Glomerular visceral epithelial cell (primary cell): ENCODE measurements around the gene PDE11A.
"Not testable (repeated sequence)": the region's sequence is repeated elsewhere in the genome, so short reads cannot be mapped to it uniquely, and the experiment has no call there.

Experiments used
- DNase-seq: peaks from one replicate; pipeline ENCODE4 v3.0.0-alpha.2; 2016; ENCODE audit errors: extremely low spot score

PDE11A gene

GRCh38 chr2:177883177-177883576, 189.4 kb downstream of the PDE11A start:
- DNase-seq, result no peak

DNA sequence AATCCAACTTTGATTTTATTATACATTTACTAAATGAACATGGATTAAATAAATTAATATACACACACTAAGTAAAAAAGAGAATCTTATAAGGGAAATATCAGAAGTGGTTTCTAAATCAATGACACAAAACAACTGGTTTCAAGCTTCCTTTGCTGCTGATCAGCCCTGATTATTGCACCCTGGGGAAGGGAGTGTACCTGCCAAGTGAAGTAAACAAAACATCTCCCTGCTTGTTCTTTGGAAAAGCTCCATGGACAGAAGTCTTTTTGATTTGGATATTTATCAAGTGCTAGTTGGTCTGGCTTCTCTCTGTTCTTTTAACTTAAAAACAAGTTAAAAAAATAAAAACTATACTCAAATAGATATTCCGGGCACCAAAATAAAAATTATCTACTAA, 190.1 kb downstream of the PDE11A start:
- no peak for DNase-seq

- DNase-seq, result no peak
Measured at GRCh38 chr2:177881921-177882320, 190.7 kb downstream of the PDE11A start.

GRCh38 chr2:177881008-177881747, 191.4 kb downstream of the PDE11A start:
- DNase-seq, result peak; percentile 3

GRCh38 chr2:177880285-177880684, 192.3 kb downstream of the PDE11A start:
- no peak for DNase-seq

DNA sequence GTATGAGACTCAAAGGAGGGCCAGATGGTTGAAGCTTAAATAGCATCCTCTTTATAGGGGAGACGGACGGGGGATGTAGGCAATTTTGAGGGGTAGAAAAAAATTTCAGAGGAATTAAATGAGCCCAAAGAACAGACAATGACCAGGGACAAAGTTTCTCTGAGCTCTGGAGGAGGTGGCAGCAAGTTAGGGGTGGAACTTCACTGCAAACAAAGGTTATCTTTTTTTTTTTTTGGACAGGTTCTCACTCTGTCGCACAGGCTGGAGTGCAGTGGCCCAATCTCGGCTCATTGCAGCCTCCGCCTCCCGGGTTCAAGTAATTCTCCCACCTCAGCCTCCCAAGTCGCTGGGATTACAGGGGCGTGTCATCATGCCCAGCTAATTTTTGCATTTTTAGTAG, 195.6 kb downstream of the PDE11A start:
- DNase-seq, result no peak

DNA sequence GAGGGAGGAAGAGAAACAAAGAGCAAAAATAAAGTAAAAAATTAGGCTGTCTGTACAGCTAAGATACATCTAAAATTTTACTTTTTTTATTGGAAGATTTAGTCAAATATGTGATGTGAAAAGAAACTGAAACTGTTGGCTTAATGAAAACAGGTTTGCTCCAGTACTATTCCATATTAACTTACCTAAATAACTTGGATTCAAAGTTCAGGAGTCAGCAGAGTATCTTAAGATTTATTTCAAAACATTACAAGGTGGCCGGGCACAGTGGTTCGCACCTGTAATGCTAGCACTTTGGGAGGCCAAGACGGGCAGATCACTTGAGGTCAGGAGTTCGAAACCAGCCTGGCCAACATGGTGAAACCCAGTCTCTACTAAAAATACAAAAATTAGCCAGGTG, 197.9 kb downstream of the PDE11A start:
- no peak for DNase-seq

DNA sequence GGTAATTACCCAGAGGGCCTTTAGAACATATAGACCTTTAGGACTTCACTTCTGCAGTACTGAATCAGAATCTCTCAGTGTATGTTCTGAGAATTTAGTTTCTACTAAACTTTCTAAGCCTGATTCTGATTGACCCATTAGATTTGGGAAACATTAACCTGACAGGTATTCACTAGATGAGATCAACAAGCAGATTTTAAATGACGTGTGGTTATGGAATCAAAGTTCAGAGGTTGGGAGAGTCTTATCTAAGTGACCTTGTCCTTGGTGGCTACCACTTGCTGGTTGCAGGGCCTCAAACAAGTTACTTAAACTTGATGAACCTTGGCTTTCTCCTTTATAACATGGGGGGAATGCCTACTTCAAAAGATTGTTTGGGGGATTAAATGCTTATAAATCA, 198.7 kb downstream of the PDE11A start:
- no peak for DNase-seq

GRCh38 chr2:177872286-177872685, 200.3 kb downstream of the PDE11A start:
- DNase-seq, result no peak

- DNase-seq, result no peak
Measured at GRCh38 chr2:177869912-177870311, 202.7 kb downstream of the PDE11A start.

DNA sequence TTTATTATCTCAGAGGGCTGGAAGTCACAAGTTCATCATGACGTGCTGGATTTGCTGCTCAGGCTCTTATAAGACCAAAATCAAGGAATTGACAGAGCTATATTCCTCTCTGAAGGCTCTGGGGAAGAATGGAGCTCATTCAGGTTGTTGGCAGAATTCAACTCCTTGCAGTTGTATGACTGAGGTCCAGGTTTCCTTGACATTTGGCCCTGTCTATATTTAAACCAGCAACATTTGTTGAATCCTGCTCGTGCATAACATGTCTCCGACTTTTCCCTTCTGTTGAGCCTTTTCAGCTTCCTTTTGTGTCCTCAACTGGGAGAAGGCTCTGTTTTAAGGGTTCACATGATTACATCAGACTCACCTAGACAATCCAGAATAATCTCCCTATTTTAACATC, 203.4 kb downstream of the PDE11A start:
- no peak for DNase-seq

DNA sequence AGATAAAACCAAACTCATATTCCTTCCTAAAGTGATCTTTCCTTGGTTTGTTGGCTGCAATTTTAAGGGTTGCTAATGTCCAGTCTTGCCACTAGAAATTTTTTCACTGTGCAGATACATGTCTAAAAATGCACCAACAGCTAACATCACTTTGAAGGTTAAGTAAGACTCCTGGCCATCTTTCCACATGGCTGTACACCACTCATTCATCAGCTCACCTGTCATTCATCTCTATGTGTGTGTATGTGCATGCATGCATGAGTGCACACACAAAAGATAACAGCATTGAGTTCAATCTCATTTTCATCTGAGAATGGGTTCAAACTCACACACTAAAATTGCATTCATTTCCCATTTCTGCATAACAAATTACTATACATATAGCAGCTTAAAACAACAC, 203.8 kb downstream of the PDE11A start:
- DNase-seq, result no peak

GRCh38 chr2:177857538-177857937, 215.0 kb downstream of the PDE11A start:
- no peak for DNase-seq

DNA sequence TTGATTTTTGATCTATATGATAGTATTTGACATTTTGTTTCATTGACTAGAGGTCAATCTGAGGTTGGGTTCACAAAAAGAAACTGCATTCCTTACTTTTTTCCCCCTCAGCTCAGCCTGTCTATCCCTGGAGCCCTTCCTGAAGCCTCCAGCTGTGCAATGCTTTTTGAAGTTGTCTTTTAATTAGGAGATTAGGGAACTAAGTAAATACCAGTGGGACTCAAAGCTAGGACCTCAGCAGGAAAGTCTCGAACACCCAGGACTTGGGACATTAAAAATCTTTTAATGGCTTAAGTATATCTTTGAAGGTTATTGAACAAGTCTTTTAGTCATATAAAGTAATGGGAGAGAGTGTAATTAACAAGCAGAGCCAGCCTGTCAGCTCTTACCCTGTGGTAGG, 220.2 kb downstream of the PDE11A start:
- DNase-seq, result no peak

GRCh38 chr2:177843188-177843587, 229.4 kb downstream of the PDE11A start:
- DNase-seq, result no peak

DNA sequence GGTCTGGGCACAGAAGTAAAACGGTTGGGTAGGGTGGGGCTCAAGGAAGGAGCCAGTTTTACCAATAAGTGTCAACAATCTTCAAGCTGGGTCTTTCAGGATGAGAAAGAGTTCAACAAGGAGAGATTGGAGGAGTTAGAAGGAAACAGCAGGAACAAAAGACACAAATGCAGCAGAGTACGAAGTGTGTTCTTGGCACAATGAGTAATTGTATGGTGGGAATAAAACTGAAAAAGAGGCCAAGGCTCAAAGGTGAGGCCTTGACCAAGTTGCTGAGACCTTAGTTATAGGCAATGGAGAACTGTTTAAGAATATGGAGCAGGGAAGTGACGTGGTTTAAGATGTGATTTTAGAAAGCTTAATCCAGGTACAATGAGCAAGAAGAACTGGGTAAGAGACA, 230.3 kb downstream of the PDE11A start:
- no peak for DNase-seq

DNA sequence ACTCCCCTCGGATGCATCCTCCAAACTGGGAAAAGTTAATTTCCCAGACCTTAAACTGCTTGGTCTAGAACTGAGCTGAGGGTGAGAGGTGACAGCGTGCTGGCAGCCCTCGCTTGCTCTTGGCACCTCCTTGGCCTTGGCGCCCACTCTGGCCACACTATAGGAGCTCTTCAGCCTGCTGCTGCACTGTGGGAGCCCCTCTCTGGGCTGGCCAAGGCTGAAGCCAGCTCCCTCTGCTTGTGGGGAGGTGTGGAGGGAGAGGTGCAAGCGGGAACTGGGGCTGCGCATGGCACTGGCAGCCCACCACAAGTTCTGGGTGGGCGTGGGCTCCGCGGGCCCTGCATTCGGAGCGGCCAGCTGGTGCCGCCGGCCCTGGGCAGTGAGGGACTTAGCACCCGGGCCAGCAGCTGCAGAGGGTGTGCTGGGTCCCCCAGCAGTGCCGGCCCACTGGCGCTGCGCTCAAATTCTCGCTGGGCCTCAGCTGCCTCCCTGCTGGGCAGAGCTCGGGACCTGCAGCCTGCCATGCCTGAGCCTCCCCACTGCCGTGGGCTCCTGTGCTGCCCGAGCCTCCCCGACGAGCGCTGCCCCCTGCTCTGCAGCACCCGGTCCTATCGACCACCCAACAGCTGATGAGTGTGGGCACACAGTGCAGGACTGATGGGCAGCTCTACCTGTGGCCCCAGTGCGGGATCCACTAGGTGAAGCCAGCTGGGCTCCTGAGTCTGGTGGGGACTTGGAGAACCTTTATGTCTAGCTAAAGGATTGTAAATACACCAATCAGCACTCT, 237.0 kb downstream of the PDE11A start:
- not testable (repeated sequence) for DNase-seq

DNA sequence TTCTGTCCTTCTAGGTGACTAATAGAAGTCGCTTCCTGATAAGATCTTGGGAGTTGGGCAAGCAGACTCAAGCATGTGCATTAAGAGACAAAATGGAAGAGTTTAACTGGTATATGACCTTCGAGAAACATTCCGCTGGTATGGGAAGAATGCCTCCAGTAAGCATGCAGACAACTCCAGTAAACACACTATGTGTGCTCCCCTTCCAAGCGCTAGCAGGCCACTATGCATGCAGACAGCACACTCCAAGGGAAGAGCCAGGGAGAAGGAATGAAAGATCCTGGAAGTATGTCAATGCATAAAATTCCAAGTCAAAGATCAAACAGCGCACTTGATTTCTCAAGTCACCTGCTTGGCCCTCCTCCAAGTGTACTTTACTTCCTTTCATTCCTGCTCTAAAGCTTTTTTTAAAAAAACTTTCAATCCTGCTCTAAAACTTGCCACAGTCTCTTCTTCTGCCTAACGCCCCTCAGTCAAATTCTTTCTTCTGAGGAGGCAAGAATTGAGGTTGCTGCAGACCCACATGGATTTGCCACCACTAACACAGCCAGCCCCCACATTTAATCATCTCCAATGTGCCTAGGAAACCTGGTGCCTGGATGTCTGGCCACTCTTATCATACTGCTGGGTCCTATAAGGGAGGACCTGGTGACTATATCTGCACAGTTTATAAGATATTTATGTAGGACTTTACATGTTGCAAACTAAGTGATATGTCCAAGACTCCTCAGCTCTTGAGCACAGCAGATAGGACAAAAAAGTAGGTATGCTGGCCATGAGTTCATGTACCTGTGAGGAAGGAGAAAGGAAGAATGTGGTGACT, 239.8 kb downstream of the PDE11A start:
- DNase-seq, result no peak

DNA sequence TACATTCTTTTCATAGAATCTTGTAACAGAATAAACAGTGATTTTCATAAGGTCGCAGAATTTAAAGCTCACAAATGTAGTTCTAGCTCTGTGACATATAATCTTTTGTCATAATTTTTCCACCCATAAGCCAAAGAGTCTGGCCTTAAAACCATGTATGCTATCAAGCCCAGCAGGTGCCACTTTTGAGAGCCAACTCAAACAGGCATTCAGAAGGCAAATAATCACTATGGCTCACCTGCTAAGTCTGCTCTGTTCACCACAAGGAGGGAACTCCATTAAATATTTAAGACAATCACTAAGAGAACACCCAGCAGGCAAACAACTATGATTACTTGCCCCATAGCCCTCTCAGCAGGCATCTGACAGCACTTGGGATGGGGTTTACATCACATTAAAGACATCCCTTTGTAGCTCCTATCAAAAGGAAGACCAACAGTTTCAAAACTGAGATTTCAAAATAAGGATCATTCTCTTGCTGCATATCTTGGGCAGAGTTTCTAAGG, 241.6 kb downstream of the PDE11A start:
- no peak for DNase-seq

- no peak for DNase-seq
Measured at GRCh38 chr2:177828557-177828956, 244.0 kb downstream of the PDE11A start.

- no peak for DNase-seq
Measured at GRCh38 chr2:177826897-177827296, 245.7 kb downstream of the PDE11A start.

DNA sequence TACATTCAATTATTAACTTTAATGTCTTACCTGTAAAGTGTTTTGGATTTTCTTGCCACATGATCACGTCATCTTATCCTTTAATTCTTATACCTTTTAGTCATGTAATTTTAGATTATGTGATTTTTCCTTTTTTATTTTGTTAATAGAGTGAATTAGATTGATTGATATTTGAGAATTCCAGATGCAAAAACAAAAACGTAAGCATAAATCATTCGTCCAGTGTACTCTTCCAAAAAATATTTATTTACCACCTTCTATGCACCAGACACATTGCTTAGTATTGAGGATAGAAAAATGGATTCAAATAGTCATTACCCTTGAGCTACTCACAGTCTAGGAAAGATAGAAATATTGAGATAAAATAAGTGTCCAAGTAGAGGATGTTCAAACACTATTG, 249.6 kb downstream of the PDE11A start:
- no peak for DNase-seq
